ES-I3 (cell line): Measurements from ENCODE around the gene SYP.
"Not testable (repeated sequence)": the region's sequence is repeated elsewhere in the genome, so short reads cannot be mapped to it uniquely, and the experiment has no call there.

Experiments used
- H3K36me3 ChIP-seq: 2 replicates; pipeline ENCODE4 v1.6.1; 2013; ENCODE audit warnings: mild to moderate bottlenecking, low read length, control low read depth, moderate library complexity; ENCODE audit not compliant: insufficient read depth
- H3K4me1 ChIP-seq: 2 replicates; pipeline ENCODE4 v1.6.1; 2013; ENCODE audit warnings: mild to moderate bottlenecking, control low read depth, low read length; ENCODE audit not compliant: insufficient read depth
- H3K9ac ChIP-seq: 2 replicates; pipeline ENCODE4 v1.6.1; 2013; ENCODE audit warnings: low read depth, mild to moderate bottlenecking, low read length, moderate library complexity
- H3K9me3 ChIP-seq: 2 replicates; pipeline ENCODE4 v1.6.1; 2013; ENCODE audit warnings: mild to moderate bottlenecking, low read length, moderate library complexity; ENCODE audit not compliant: control insufficient read depth, insufficient read depth

The SYP gene

GRCh38 chrX:49176421-49177326 lies 23.3 kb downstream of the SYP start:
- Histone ChIP-seq H3K9ac (no peak overlapping the region), H3K36me3 (no peaks in the 10 kb centered on the region; the same call in 1 of the 2 replicates), H3K4me1 (no peaks in the 10 kb centered on the region; the same call in 1 of the 2 replicates), H3K9me3 (no peaks in the 10 kb centered on the region)

DNA sequence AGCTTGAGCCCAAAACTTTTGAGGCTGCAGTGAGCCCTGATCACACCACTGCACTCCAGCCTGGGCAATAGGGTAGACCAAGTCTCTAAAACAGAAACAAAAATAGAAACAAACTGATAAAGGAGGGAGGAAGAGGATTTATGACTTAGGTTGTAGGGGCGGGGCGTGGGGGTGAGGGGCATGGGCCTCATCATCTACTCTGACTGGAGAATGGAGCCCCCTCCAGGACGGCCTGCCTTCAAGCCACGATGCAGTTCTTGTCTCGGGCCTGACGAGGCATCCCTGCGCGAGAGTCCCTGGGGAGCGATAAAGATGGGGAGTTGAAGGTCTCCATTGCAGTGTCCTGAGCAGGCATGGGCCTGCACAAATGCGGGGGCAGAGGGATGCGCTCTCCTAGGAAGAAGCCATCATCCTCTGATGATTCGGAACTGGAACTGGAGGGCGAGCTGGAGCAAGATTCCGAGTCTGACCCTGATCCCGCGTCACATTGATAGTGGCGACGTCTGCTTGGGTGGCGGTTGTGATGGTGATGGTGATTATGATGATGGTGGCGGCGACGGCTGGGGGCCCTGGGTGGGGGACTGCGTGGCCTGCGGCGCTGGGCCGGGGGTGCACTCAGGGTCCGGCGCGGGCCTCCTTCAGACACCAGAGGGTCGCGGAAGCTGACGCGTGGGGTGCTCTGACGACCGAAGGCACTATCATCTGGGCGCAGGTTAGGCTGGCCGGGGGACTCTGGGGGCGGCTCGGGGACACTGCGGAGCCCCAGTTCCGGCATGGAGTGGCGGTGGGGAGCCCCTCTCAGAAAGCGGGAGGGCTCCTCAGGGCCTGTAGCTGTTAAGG lies 24.3 kb downstream of the SYP start:
- H3K36me3 ChIP-seq, result no peaks in the 10 kb centered on the region; the same call in 1 of the 2 replicates
- H3K4me1 ChIP-seq, result no peaks in the 10 kb centered on the region; the same call in 1 of the 2 replicates
- H3K9ac ChIP-seq, result no peak overlapping the region
- H3K9me3 ChIP-seq, result no peaks in the 10 kb centered on the region

GRCh38 chrX:49174723-49175122 lies 25.3 kb downstream of the SYP start:
- Histone ChIP-seq H3K36me3 (no peaks in the 10 kb centered on the region; the same call in 1 of the 2 replicates), H3K9me3 (no peaks in the 10 kb centered on the region), H3K9ac (no peak overlapping the region), H3K4me1 (no peaks in the 10 kb centered on the region; the same call in 1 of the 2 replicates)

GRCh38 chrX:49173544-49173943 lies 26.4 kb downstream of the SYP start:
- H3K36me3 ChIP-seq, H3K4me1 ChIP-seq, H3K9ac ChIP-seq, H3K9me3 ChIP-seq: not testable (repeated sequence)

- Histone ChIP-seq H3K9me3 (no peaks in the 10 kb centered on the region), H3K4me1 (peaks cover 6% of the 10 kb centered on the region), H3K36me3 (no peaks in the 10 kb centered on the region; the same call in 1 of the 2 replicates), H3K9ac (peak overlapping the region; percentile 65; the same call in 1 of the 2 replicates)
These were observed 27.7 kb downstream of the SYP start for GRCh38 chrX:49172280-49172780.

DNA sequence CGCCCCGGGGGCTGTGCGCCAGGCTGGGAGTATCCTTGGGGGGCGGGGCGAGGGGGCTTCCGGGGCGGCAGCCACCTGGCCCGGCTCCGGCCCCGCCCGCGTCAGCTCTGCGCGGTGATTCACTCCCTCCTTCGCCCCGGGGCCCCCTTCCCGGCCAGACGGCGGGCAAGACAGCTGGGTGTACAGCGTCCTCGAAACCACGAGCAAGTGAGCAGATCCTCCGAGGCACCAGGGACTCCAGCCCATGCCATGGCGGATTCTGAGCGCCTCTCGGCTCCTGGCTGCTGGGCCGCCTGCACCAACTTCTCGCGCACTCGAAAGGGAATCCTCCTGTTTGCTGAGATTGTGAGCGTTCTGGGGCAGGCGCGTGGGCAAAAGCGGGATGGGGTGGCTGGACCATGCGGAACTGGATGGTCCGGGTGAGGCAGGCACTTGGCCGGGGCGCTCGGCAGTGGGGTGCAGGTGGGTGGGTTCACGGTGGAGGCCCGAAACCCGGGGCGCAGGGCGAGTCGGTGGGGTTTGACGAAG lies 28.2 kb downstream of the SYP start, which contains the start of gene PLP2:
PLP2 (plus strand) TSS at position 147 of the 528 bp plus-strand sequence; CDS start at position 250, 103 bp downstream.
- no peaks in the 10 kb centered on the region for H3K36me3 ChIP-seq
- peaks cover 6% of the 10 kb centered on the region for H3K4me1 ChIP-seq
- H3K9ac ChIP-seq, result peak within 1 kb of the TSS; percentile 65; the same call in 1 of the 2 replicates
- no peaks in the 10 kb centered on the region for H3K9me3 ChIP-seq

DNA sequence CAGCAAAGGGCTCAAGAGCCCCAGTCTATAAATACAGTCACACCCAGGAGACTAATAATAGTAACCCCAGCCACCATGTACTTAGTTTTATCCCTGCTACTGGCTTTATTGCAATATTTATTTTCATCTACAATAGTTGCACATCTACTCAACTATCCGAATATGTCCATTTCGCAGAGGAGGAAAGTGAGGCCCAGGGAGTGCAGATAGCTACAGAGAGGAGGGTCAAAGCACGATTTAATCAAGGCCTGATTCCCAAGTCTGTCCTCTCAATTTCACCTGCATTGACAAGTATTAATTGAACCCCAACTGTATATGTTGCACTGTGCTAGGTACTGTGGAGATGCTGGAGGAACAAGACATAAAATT lies 32.3 kb downstream of the SYP start:
- Histone ChIP-seq H3K9me3 (no peaks in the 10 kb centered on the region), H3K9ac (peak overlapping the region; percentile 31; the same call in 1 of the 2 replicates), H3K36me3 (no peaks in the 10 kb centered on the region), H3K4me1 (peaks cover 11% of the 10 kb centered on the region)

- H3K9ac ChIP-seq, result peak overlapping the region; percentile 31
- no peaks in the 10 kb centered on the region for H3K9me3 ChIP-seq
- no peaks in the 10 kb centered on the region for H3K36me3 ChIP-seq
- peaks cover 11% of the 10 kb centered on the region for H3K4me1 ChIP-seq
These were observed 32.9 kb downstream of the SYP start for GRCh38 chrX:49166914-49167739.

DNA sequence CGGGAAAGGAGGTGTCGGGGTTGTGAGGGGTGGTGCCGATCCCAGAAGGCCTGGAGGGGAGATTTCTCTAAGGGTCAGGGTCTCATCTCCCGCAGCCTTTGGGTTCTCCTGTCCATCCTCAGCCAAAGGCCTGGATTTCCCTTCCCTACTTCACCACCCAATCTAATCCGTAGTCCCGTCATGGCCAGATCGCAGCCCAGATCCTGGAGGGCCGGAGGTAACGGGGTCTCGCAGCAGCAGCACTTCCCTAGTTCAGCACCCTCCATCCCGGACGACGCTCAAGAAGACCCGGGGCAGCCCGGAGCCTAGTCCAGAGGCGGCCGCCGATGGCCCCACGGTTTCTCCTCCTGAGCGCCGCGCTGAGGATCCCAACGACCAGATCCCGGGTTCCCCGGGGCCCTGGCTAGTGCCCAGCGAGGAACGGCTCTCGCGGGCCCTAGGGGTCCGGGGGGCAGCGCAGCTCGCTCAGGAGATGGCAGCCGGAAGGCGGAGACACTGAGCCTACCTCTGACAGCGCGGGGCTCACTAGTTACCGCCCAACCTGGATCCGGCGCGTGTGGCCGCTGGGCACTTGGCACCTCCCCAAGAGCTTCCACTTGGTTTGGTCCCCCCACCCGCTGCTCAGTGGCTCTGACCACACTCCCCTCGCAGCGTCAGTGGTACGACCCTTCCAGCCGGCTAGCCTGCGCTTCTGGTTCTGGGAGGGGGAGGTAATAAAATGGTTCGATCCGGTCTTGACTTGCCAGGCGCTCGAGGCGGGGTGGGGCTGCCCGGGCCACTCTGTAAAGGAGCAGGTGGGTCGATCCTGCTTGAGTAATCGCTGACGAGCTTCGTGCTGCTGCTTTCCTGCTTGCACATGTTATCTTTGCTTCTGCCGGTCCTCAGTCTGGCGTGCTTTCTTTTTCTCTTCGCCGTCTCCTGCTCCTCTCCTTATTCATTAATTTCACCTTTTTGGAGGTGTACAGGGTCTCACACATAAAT lies 33.8 kb downstream of the SYP start:
- Histone ChIP-seq H3K9ac (peak overlapping the region; percentile 31), H3K4me1 (peaks cover 11% of the 10 kb centered on the region), H3K9me3 (no peaks in the 10 kb centered on the region), H3K36me3 (no peaks in the 10 kb centered on the region)

- Histone ChIP-seq H3K9ac (no peak overlapping the region), H3K9me3 (no peaks in the 10 kb centered on the region)
These were observed 35.2 kb downstream of the SYP start for GRCh38 chrX:49164589-49165360.

GRCh38 chrX:49163555-49164419 lies 36.2 kb downstream of the SYP start:
- peaks cover 11% of the 10 kb centered on the region for H3K4me1 ChIP-seq
- H3K9ac ChIP-seq, result peak overlapping the region; percentile 58
- H3K9me3 ChIP-seq, result no peaks in the 10 kb centered on the region
- H3K36me3 ChIP-seq, result no peaks in the 10 kb centered on the region

More at GRCh38 chrX:49164589-49165360, 35.2 kb downstream of the SYP start:
- H3K36me3 ChIP-seq, result no peaks in the 10 kb centered on the region
- H3K4me1 ChIP-seq, result peaks cover 11% of the 10 kb centered on the region
